IMR-90 (cell line): ENCODE measurements around the gene NCAM1. TPM values are rescaled to one million over a fixed set of nuclear protein-coding genes. Genes with fewer than 3 reads are reported as not detected.

ENCODE experiments used
- ATAC-seq: fragments of 200-7000 bp; cut with Tn5 transposase; 2 replicates; pipeline ENCODE4 v1.9.1; 2020; ENCODE audit warnings: low read depth, mild to moderate bottlenecking, moderate library complexity
- BruUV-seq: library from RNA; stranded (reverse); fragments of 400-500 nt; replicated peaks from 2 replicates; lab custom pipeline; 2021; lab: Mats Ljungman, UMichigan
- CTCF ChIA-PET: fragments of 300-600 bp; formaldehyde crosslinking; extraction: SDS; loops from one replicate; lab custom pipeline; 2021; ENCODE audit warnings: antibody characterized with exemption; lab: Yijun Ruan, JAX
- POLR2A ChIA-PET: fragments of 300-600 bp; sonication (Branson Sonifier 250); formaldehyde crosslinking; loops from one replicate; lab custom pipeline; 2022; ENCODE audit warnings: antibody characterized with exemption; ENCODE audit not compliant: unreplicated experiment; lab: Charles Lee
- DNase-seq: peaks from one replicate; pipeline ENCODE4 v3.0.0; 2013
- H2AFZ ChIP-seq: replicated peaks from 2 replicates; pipeline ENCODE3; 2013; ENCODE audit warnings: low read length, mild to moderate bottlenecking; ENCODE audit not compliant: poor library complexity
- H2AK5ac ChIP-seq: 2 replicates; pipeline ENCODE4 v1.6.1; 2013; ENCODE audit warnings: low read depth, low read length, inconsistent platforms
- H2AK9ac ChIP-seq: replicated peaks from 2 replicates; pipeline ENCODE3; 2013; ENCODE audit warnings: mild to moderate bottlenecking, low read depth, low read length, moderate library complexity; ENCODE audit not compliant: poor library complexity
- H2BK120ac ChIP-seq: 2 replicates; pipeline ENCODE4 v1.6.1; 2013; ENCODE audit warnings: low read depth, low read length, inconsistent platforms
- H2BK15ac ChIP-seq: 3 replicates; pipeline ENCODE4 v1.6.1; 2013; ENCODE audit warnings: low read depth, low read length, inconsistent platforms
- H2BK20ac ChIP-seq: 2 replicates; pipeline ENCODE4 v1.6.1; 2013; ENCODE audit warnings: low read depth, mild to moderate bottlenecking, inconsistent platforms, low read length, moderate library complexity
- H2BK5ac ChIP-seq: 2 replicates; pipeline ENCODE4 v1.6.1; 2013; ENCODE audit warnings: mild to moderate bottlenecking, low read depth, low read length, inconsistent platforms; ENCODE audit not compliant: poor library complexity, severe bottlenecking
- H3K14ac ChIP-seq: replicated peaks from 2 replicates; pipeline ENCODE4 v1.6.1; 2013; ENCODE audit warnings: low read depth, low read length, inconsistent platforms
- H3K18ac ChIP-seq: 2 replicates; pipeline ENCODE4 v1.6.1; 2013; ENCODE audit warnings: low read depth, low read length, control low read depth
- H3K23ac ChIP-seq: 2 replicates; pipeline ENCODE4 v1.6.1; 2013; ENCODE audit warnings: low read depth, low read length, inconsistent platforms
- H3K27ac ChIP-seq: 2 replicates; pipeline ENCODE4 v1.5.1; 2013; ENCODE audit warnings: mild to moderate bottlenecking, control low read depth, low read length; ENCODE audit not compliant: insufficient read depth
- H3K27me3 ChIP-seq: 2 replicates; pipeline ENCODE4 v1.6.1; 2013; ENCODE audit warnings: low read length; ENCODE audit not compliant: control insufficient read depth, insufficient read depth
- H3K36me3 ChIP-seq: 2 replicates; pipeline ENCODE4 v1.6.1; 2013; ENCODE audit warnings: low read length, mixed read lengths; ENCODE audit not compliant: control insufficient read depth, insufficient read depth
- H3K4ac ChIP-seq: 2 replicates; pipeline ENCODE4 v1.6.1; 2013; ENCODE audit warnings: low read depth, low read length, inconsistent platforms
- H3K4me1 ChIP-seq: 2 replicates; pipeline ENCODE4 v1.6.1; 2013; ENCODE audit warnings: low read length, mixed read lengths; ENCODE audit not compliant: control insufficient read depth, insufficient read depth
- H3K4me2 ChIP-seq: 2 replicates; pipeline ENCODE4 v1.6.1; 2013; ENCODE audit warnings: low read depth, mild to moderate bottlenecking, control low read depth, low read length, moderate library complexity
- H3K4me3 ChIP-seq: 2 replicates; pipeline ENCODE4 v1.5.1; 2013; ENCODE audit warnings: low read depth, mild to moderate bottlenecking, control low read depth, low read length, moderate library complexity; ENCODE audit not compliant: insufficient read depth
- H3K56ac ChIP-seq: 2 replicates; pipeline ENCODE4 v1.6.1; 2013; ENCODE audit warnings: low read length, inconsistent platforms; ENCODE audit not compliant: insufficient read depth; ENCODE audit errors: extremely low read depth
- H3K79me1 ChIP-seq, 2 experiments: 2 replicates each; pipeline ENCODE4 v1.6.1; 2013; ENCODE audit warnings: low read length in 2 of 2, inconsistent platforms in 1 of 2, low read depth in 1 of 2
- H3K9ac ChIP-seq: 2 replicates; pipeline ENCODE4 v1.6.1; 2013; ENCODE audit warnings: low read depth, low read length, control low read depth
- H3K9me1 ChIP-seq: 2 replicates; pipeline ENCODE4 v1.6.1; 2013; ENCODE audit warnings: low read length, inconsistent platforms; ENCODE audit not compliant: insufficient read depth
- H3K9me3 ChIP-seq: 2 replicates; pipeline ENCODE4 v1.6.1; 2013; ENCODE audit warnings: low read length; ENCODE audit not compliant: control insufficient read depth, insufficient read depth
- H4K20me1 ChIP-seq: 2 replicates; pipeline ENCODE4 v1.6.1; 2013; ENCODE audit warnings: low read length, inconsistent platforms; ENCODE audit not compliant: insufficient read depth
- H4K5ac ChIP-seq: 2 replicates; pipeline ENCODE4 v1.6.1; 2013; ENCODE audit warnings: mild to moderate bottlenecking, low read depth, low read length, control low read depth
- H4K8ac ChIP-seq, 2 experiments: 2 replicates each; pipeline ENCODE4 v1.6.1; 2013; ENCODE audit warnings: low read depth in 2 of 2, low read length in 2 of 2, control low read depth in 1 of 2, inconsistent platforms in 1 of 2
- H4K91ac ChIP-seq: 2 replicates; pipeline ENCODE4 v1.6.1; 2013; ENCODE audit warnings: low read depth, low read length, inconsistent platforms; ENCODE audit not compliant: insufficient read depth
- BHLHE40 ChIP-seq: fragments of 150-350 bp; IDR thresholded peaks from 2 replicates; pipeline ENCODE4 v1.6.1; 2016; ENCODE audit warnings: mild to moderate bottlenecking, low read depth, low read length
- CHD1 ChIP-seq: IDR thresholded peaks from 2 replicates; pipeline ENCODE4 v1.6.1; 2012; ENCODE audit warnings: low read depth, low read length, improper control_type of control experiment
- CTCF ChIP-seq: conservative IDR thresholded peaks from 2 replicates; pipeline ENCODE4 v1.5.1; 2012; ENCODE audit warnings: mild to moderate bottlenecking, low read depth, low read length, improper control_type of control experiment
- MAFK ChIP-seq: IDR thresholded peaks from 2 replicates; pipeline ENCODE4 v1.6.1; 2012; ENCODE audit warnings: low read depth, low read length, improper control_type of control experiment
- MAZ ChIP-seq: IDR thresholded peaks from 2 replicates; pipeline ENCODE4 v1.6.1; 2012; ENCODE audit warnings: low read depth, mild to moderate bottlenecking, low read length, improper control_type of control experiment, moderate library complexity, borderline replicate concordance
- MXI1 ChIP-seq: IDR thresholded peaks from 2 replicates; pipeline ENCODE4 v1.6.1; 2012; ENCODE audit warnings: low read depth, mild to moderate bottlenecking, low read length, moderate library complexity, borderline replicate concordance
- NFE2L2 ChIP-seq: fragments of 150-350 bp; IDR thresholded peaks from 2 replicates; pipeline ENCODE4 v1.6.1; 2016; ENCODE audit warnings: low read depth, mild to moderate bottlenecking, low read length
- POLR2A ChIP-seq: IDR thresholded peaks from 2 replicates; pipeline ENCODE4 v1.6.1; 2012; ENCODE audit warnings: mild to moderate bottlenecking, low read depth, low read length
- RAD21 ChIP-seq: IDR thresholded peaks from 2 replicates; pipeline ENCODE4 v1.6.1; 2012; ENCODE audit warnings: low read length, improper control_type of control experiment
- RCOR1 ChIP-seq: IDR thresholded peaks from 2 replicates; pipeline ENCODE4 v1.6.1; 2012; ENCODE audit warnings: mild to moderate bottlenecking, low read length, improper control_type of control experiment; ENCODE audit not compliant: insufficient replicate concordance
- USF2 ChIP-seq: fragments of 150-350 bp; IDR thresholded peaks from 2 replicates; pipeline ENCODE4 v1.6.1; 2017; ENCODE audit warnings: mild to moderate bottlenecking, antibody characterized with exemption, low read length, low read depth
- WGBS, 2 experiments: methylation state at CpG; one replicate each; pipeline versions ENCODE4 v1.1.5 to v1.1.7; 2013; ENCODE audit warnings: missing lambda C conversion rate in 2 of 2; ENCODE audit not compliant: insufficient read length in 1 of 2; ENCODE audit errors: extremely low coverage in 2 of 2; 5-methylcytosine and 5-hydroxymethylcytosine counted together
- dilution Hi-C: fragments of 300-500 bp; cut with HindIII; formaldehyde crosslinking; loops from one replicate; pipeline ENCODE4 v1.14.3; 2018; ENCODE audit warnings: low sequenced_read_pairs; ENCODE audit not compliant: unreplicated experiment
- in situ Hi-C: fragments of 300-500 bp; cut with MboI; formaldehyde crosslinking; loops from 3 replicates; pipeline ENCODE4 v1.14.3; 2019; ENCODE audit warnings: low sequenced_read_pairs, inconsistent platforms, mixed read lengths
- intact Hi-C: fragments of 100-400 bp; cut with micrococcal nuclease; formaldehyde crosslinking; loops from 2 replicates; pipeline ENCODE4 v1.10.0; 2022
- polyA plus RNA-seq, 3 experiments: library from polyadenylated mRNA; depleted of rRNA; stranded (reverse); fragments of >200 nt; gene quantifications; 2 replicates each; pipeline ENCODE4 v1.2.3, GENCODE V29; 2012; ENCODE audit warnings: low replicate concordance in 1 of 3
- total RNA-seq: library from RNA; depleted of rRNA; stranded (reverse); fragments of >200 nt; gene quantifications from 2 replicates; pipeline ENCODE4 v1.2.3, GENCODE V29; 2012

Gene NCAM1
- total and polyA plus RNA-seq, 2 of the 4 experiments (the other 2 are of a cell fraction), result 0.09 to 0.18 TPM

- Histone ChIP-seq H2BK120ac (no peak overlapping the region), H3K18ac (no peak overlapping the region), H3K9me3 (no peaks in the 10 kb centered on the region), H3K56ac (no peak overlapping the region), H3K4me2 (no peak overlapping the region), H2AK9ac (no peak overlapping the region), H2AFZ (no peak overlapping the region), H3K4me1 (no peaks in the 10 kb centered on the region), H2BK5ac (no peak overlapping the region), H3K4ac (no peak overlapping the region), H3K4me3 (no peak overlapping the region), H4K5ac (no peak overlapping the region), H3K36me3 (no peaks in the 10 kb centered on the region), H3K14ac (no peak overlapping the region), H3K27me3 (no peaks in the 10 kb centered on the region), H4K91ac (no peak overlapping the region), H2AK5ac (no peak overlapping the region), H3K9ac (no peak overlapping the region), H3K79me1 (no peaks in the 10 kb centered on the region), H4K20me1 (no peaks in the 10 kb centered on the region), H3K9me1 (no peaks in the 10 kb centered on the region), H2BK20ac (no peak overlapping the region), H3K23ac (no peak overlapping the region), H4K8ac (no peak overlapping the region), H3K27ac (no peak overlapping the region), H2BK15ac (no peak overlapping the region)
- CTCF ChIA-PET, result no interaction called here
- WGBS, 2 experiments, result no CpG with 5 or more reads among the region's 6 CpGs
- no TSS peak for BruUV-seq
- no peak for ATAC-seq
- in situ Hi-C loops, result no loop called here
- dilution Hi-C loops, result no loop called here
- DNase-seq, result no peak
- POLR2A ChIA-PET, result no interaction called here
- intact Hi-C loops, result loop anchor here (10.0 kb wide), 1 partner anchor 674 kb away; no protein-coding TSS in a partner anchor
- TF ChIP-seq CTCF, result no peak
- no peak for TF ChIP-seq MXI1
- no peak for TF ChIP-seq MAFK
- no peak for TF ChIP-seq CHD1
- no peak for TF ChIP-seq USF2
- no peak for TF ChIP-seq POLR2A
- TF ChIP-seq NFE2L2, result no peak
- no peak for TF ChIP-seq MAZ
- TF ChIP-seq RAD21, result no peak
- no peak for TF ChIP-seq BHLHE40
- TF ChIP-seq RCOR1, result no peak
These were observed 7.9 kb downstream of the NCAM1 start for GRCh38 chr11:112968941-112969713.
